GM23338 (cell line): Measurements from ENCODE around the gene BICDL1. TPM values are rescaled to one million over a fixed set of nuclear protein-coding genes. Genes with fewer than 3 reads are reported as not detected.
A peak's percentile ranks its signal among the peaks of the same experiment; 100 is the strongest.

Experiments
- ATAC-seq: fragments of 200-7000 bp; cut with Tn5 transposase; 3 replicates; pipeline ENCODE4 v1.9.1; 2020
- DNase-seq: peaks from one replicate; pipeline ENCODE4 v3.0.0-alpha.2; 2015; ENCODE audit warnings: low spot score
- H2AFZ ChIP-seq: fragments of 200-600 bp; sonication (generic); 2 replicates; pipeline ENCODE4 v1.8.0; 2016; ENCODE audit warnings: antibody characterized with exemption, mild to moderate bottlenecking, moderate library complexity
- H3F3A ChIP-seq: fragments of 200-600 bp; sonication (generic); replicated peaks from 2 replicates; pipeline ENCODE4 v1.8.0; 2017; ENCODE audit warnings: antibody characterized with exemption, mixed run types, low read depth
- H3K27ac ChIP-seq: fragments of 200-600 bp; sonication (generic); 2 replicates; pipeline ENCODE4 v1.6.1; 2016; ENCODE audit warnings: low read depth
- H3K27me3 ChIP-seq: fragments of 200-600 bp; sonication (generic); 2 replicates; pipeline ENCODE4 v1.8.0; 2016; ENCODE audit warnings: mild to moderate bottlenecking, mixed run types, moderate library complexity; ENCODE audit not compliant: insufficient read depth
- H3K36me3 ChIP-seq: fragments of 200-600 bp; sonication (generic); 2 replicates; pipeline ENCODE4 v1.8.0; 2016; ENCODE audit warnings: mild to moderate bottlenecking; ENCODE audit not compliant: insufficient read depth
- H3K4me1 ChIP-seq: fragments of 200-600 bp; sonication (generic); 2 replicates; pipeline ENCODE4 v1.8.0; 2016; ENCODE audit warnings: mild to moderate bottlenecking, moderate library complexity; ENCODE audit not compliant: insufficient read depth
- H3K4me2 ChIP-seq: fragments of 200-600 bp; sonication (generic); 2 replicates; pipeline ENCODE4 v1.7.1; 2017; ENCODE audit warnings: mixed run types
- H3K4me3 ChIP-seq: fragments of 200-600 bp; sonication (generic); 2 replicates; pipeline ENCODE4 v1.6.1; 2016; ENCODE audit warnings: mixed run types
- H3K79me2 ChIP-seq: fragments of 200-600 bp; sonication (generic); replicated peaks from 2 replicates; pipeline ENCODE4 v1.8.0; 2017; ENCODE audit warnings: mild to moderate bottlenecking; ENCODE audit not compliant: insufficient read depth
- H3K9me2 ChIP-seq: fragments of 200-600 bp; sonication (generic); 2 replicates; pipeline ENCODE4 v1.8.0; 2017; ENCODE audit not compliant: insufficient read depth
- H4K20me1 ChIP-seq: fragments of 200-600 bp; sonication (generic); replicated peaks from 2 replicates; pipeline ENCODE4 v1.8.0; 2017; ENCODE audit warnings: mild to moderate bottlenecking; ENCODE audit not compliant: insufficient read depth
- H3K27ac Mint-ChIP-seq: 2 replicates; pipeline ENCODE4 v1.8.0; 2020; ENCODE audit warnings: inconsistent platforms, mild to moderate bottlenecking, moderate library complexity, mixed read lengths
- H3K27me3 Mint-ChIP-seq: 3 replicates; pipeline ENCODE4 v1.8.0; 2022; ENCODE audit warnings: low read depth, mild to moderate bottlenecking, moderate library complexity, mixed read lengths, inconsistent platforms; ENCODE audit not compliant: insufficient read depth, poor library complexity
- H3K36me3 Mint-ChIP-seq: 3 replicates; pipeline ENCODE4 v1.8.0; 2021; ENCODE audit warnings: low read depth, mild to moderate bottlenecking, inconsistent platforms, moderate library complexity, mixed read lengths
- H3K4me1 Mint-ChIP-seq: 3 replicates; pipeline ENCODE4 v1.8.0; 2020; ENCODE audit warnings: mild to moderate bottlenecking, inconsistent platforms, mixed read lengths
- H3K4me3 Mint-ChIP-seq: 3 replicates; pipeline ENCODE4 v1.8.0; 2021; ENCODE audit warnings: moderate library complexity, mild to moderate bottlenecking, inconsistent platforms, mixed read lengths
- H3K9me3 Mint-ChIP-seq: 3 replicates; pipeline ENCODE4 v1.8.0; 2020; ENCODE audit warnings: moderate library complexity, mild to moderate bottlenecking, inconsistent platforms, mixed read lengths
- CREB1 ChIP-seq: fragments of 250-450 bp; sonication (Bioruptor Pico); IDR thresholded peaks from 2 replicates; pipeline ENCODE4 v1.5.0; 2020; ENCODE audit warnings: low read depth, mild to moderate bottlenecking, moderate library complexity
- CTCF ChIP-seq, 2 experiments: fragments of 200-600 bp in 1 of 2; sonication (generic) in 1 of 2; conservative IDR thresholded peaks; 2 replicates each; pipeline versions ENCODE4 v1.5.1 to v1.6.1; 2016 to 2017; ENCODE audit warnings: antibody characterized with exemption in 2 of 2, low read depth in 2 of 2, mild to moderate bottlenecking in 2 of 2, moderate library complexity in 1 of 2
- ETS1 ChIP-seq: IDR thresholded peaks from 2 replicates; pipeline ENCODE4 v1.6.1; 2016; ENCODE audit warnings: antibody characterized with exemption
- EZH2 ChIP-seq: fragments of 200-600 bp; sonication (generic); IDR thresholded peaks from one replicate; pipeline ENCODE4 v1.8.0; 2017; ENCODE audit warnings: antibody characterized with exemption, mild to moderate bottlenecking, low read depth; ENCODE audit not compliant: unreplicated experiment
- EZH2phosphoT487 ChIP-seq: fragments of 200-600 bp; sonication (generic); IDR thresholded peaks from one replicate; pipeline ENCODE4 v1.8.1; 2018; ENCODE audit warnings: antibody characterized with exemption; ENCODE audit not compliant: unreplicated experiment
- JUNB ChIP-seq: IDR thresholded peaks from one replicate; pipeline ENCODE4 v1.6.1; 2016; ENCODE audit warnings: antibody characterized with exemption; ENCODE audit not compliant: unreplicated experiment
- NANOG ChIP-seq: IDR thresholded peaks from 2 replicates; pipeline ENCODE4 v1.6.1; 2016; ENCODE audit warnings: antibody characterized with exemption, borderline replicate concordance
- POLR2AphosphoS5 ChIP-seq: IDR thresholded peaks from 2 replicates; pipeline ENCODE4 v1.6.1; 2016; ENCODE audit warnings: antibody characterized with exemption, low read depth
- REST ChIP-seq: IDR thresholded peaks from one replicate; pipeline ENCODE4 v1.6.1; 2018; ENCODE audit warnings: antibody characterized with exemption; ENCODE audit not compliant: unreplicated experiment
- STAT1 ChIP-seq: IDR thresholded peaks from one replicate; pipeline ENCODE4 v1.6.1; 2016; ENCODE audit warnings: antibody characterized with exemption; ENCODE audit not compliant: unreplicated experiment
- ZNF331 ChIP-seq: fragments of 250-450 bp; sonication (Bioruptor Pico); IDR thresholded peaks from 2 replicates; pipeline ENCODE4 v1.5.0; 2020; ENCODE audit warnings: low read depth, mild to moderate bottlenecking, moderate library complexity
- ZNF462 ChIP-seq: fragments of 250-450 bp; sonication (Bioruptor Pico); IDR thresholded peaks from 2 replicates; pipeline ENCODE4 v1.5.0; 2020; ENCODE audit warnings: mild to moderate bottlenecking, moderate library complexity
- polyA plus RNA-seq: library from polyadenylated mRNA; unstranded; fragments of >200 nt; fragmentation: Nextera tagmentation; extraction: Ambion mirVana; gene quantifications from 2 replicates; pipeline ENCODE4 v1.2.1, GENCODE V29; 2016
- total RNA-seq: library from RNA; depleted of rRNA; stranded (reverse); fragments of >200 nt; shearing (Covaris generic); gene quantifications from 2 replicates; pipeline ENCODE4 v1.2.3, GENCODE V29; 2014

Gene BICDL1
- total and polyA plus RNA-seq, 2 experiments from 2014 or later, result 14.0 to 25.7 TPM

GRCh38 chr12:120090206-120090605 lies 101.2 kb downstream of the BICDL1 start (continued):
- TF ChIP-seq CTCF (conservative IDR thresholded peaks at IDR 0.05; ENCODE audit: low read depth in 2 of 2), result no peak
- no peak for TF ChIP-seq STAT1

- Mint-ChIP-seq H3K27me3 (peaks cover 19% of the 10 kb centered on the region), H3K9me3 (no peaks in the 10 kb centered on the region; the same call in 2 of the 3 replicates), H3K27ac (peak overlapping the region; percentile 43), H3K4me1 (peaks cover 72% of the 10 kb centered on the region), H3K4me3 (no peak overlapping the region), H3K36me3 (peaks cover 19% of the 10 kb centered on the region)
- no peak for DNase-seq
- no peak overlapping the region for H3K4me2 ChIP-seq
- no peak overlapping the region for H3K27ac ChIP-seq
- peaks cover 28% of the 10 kb centered on the region for H3F3A ChIP-seq
- no peak overlapping the region for H2AFZ ChIP-seq
- no peaks in the 10 kb centered on the region for H3K27me3 ChIP-seq
- no peaks in the 10 kb centered on the region for H3K36me3 ChIP-seq
- peaks cover 44% of the 10 kb centered on the region for H3K4me1 ChIP-seq
- ATAC-seq, result no peak
- no peaks in the 10 kb centered on the region for H3K79me2 ChIP-seq
- no peak overlapping the region for H3K4me3 ChIP-seq
- no peaks in the 10 kb centered on the region for H3K9me2 ChIP-seq
- H4K20me1 ChIP-seq, result no peaks in the 10 kb centered on the region
- TF ChIP-seq ETS1 (no peak), STAT1 (no peak), NANOG (no peak), CREB1 (CRISPR knock-in tag) (no peak), ZNF331 (CRISPR knock-in tag) (no peak), ZNF462 (no peak), EZH2 (no peak), REST (no peak), JUNB (no peak), POLR2AphosphoS5 (no peak), EZH2phosphoT487 (no peak)
Observed at GRCh38 chr12:120090626-120091295, 101.7 kb downstream of the BICDL1 start.
